ENCODE results near the gene TMX4. TPM values are rescaled to one million over a fixed set of nuclear protein-coding genes. Genes with fewer than 3 reads are reported as not detected.

Gene TMX4
- polyA plus RNA-seq, 1 donor (not counting 4 experiments of a cell fraction or from before 2014, with no cell fraction given), result 5.9 TPM

- FAIRE-seq (no peak), DNase-seq (ENCODE audit: low read depth, low spot score) (no peak)
- no peaks in the 10 kb centered on the region for H3K4me1 ChIP-seq (ENCODE audit: control insufficient read depth, extremely low read depth, insufficient read depth, low read length)
- no peak overlapping the region for H3K9ac ChIP-seq (ENCODE audit: control insufficient read depth, extremely low read depth, insufficient read depth, low read length)
- no peak overlapping the region for H3K27ac ChIP-seq (ENCODE audit: control insufficient read depth, insufficient read depth, low read length)
- no peaks in the 10 kb centered on the region for H3K9me3 ChIP-seq (ENCODE audit: control insufficient read depth, low read depth, low read length)
- dilution Hi-C loops (cut with MboI; ENCODE audit: extremely low pct_ligation_motif_present, low sequenced_read_pairs), result no loop called here
- no peak overlapping the region for H2AFZ ChIP-seq (ENCODE audit: control insufficient read depth, low read length)
- H3K4me2 ChIP-seq (ENCODE audit: control insufficient read depth, extremely low read depth, insufficient read depth, low read depth, low read length), result no peak overlapping the region
- H3K79me2 ChIP-seq (ENCODE audit: control insufficient read depth, insufficient read depth, low read length), result no peaks in the 10 kb centered on the region
- H3K9me1 ChIP-seq (ENCODE audit: control insufficient read depth, extremely low read depth, insufficient read depth, low read length), result no peaks in the 10 kb centered on the region
- no peak overlapping the region for H3K4me3 ChIP-seq (ENCODE audit: control insufficient read depth in 2 of 3, extremely low read depth in 1 of 3, insufficient read depth in 2 of 3, low read depth in 1 of 3, low read length in 3 of 3)
- H4K20me1 ChIP-seq (ENCODE audit: control insufficient read depth, extremely low read depth, insufficient read depth, low read length), result no peaks in the 10 kb centered on the region
- TF ChIP-seq EZH2 (IDR thresholded peaks at IDR 0.05; ENCODE audit: low read length) (no peak), CTCF (optimal IDR thresholded peaks at IDR 0.05 in 1 of 3, IDR thresholded peaks at IDR 0.05 in 1 of 3, conservative IDR thresholded peaks at IDR 0.05 in 1 of 3; ENCODE audit: extremely low read depth in 1 of 3, insufficient read depth in 2 of 3, low read length in 3 of 3) (no peak)
- no peaks in the 10 kb centered on the region for H3K27me3 ChIP-seq (ENCODE audit: control insufficient read depth, extremely low read depth, insufficient read depth, low read length)
- H3K36me3 ChIP-seq (ENCODE audit: control insufficient read depth in 2 of 2, extremely low read depth in 1 of 2, insufficient read depth in 2 of 2, low read length in 2 of 2), result no peaks in the 10 kb centered on the region
Observed at GRCh38 chr20:8055096-8055495, 35.5 kb upstream of the TMX4 start.

- Histone ChIP-seq H3K4me3 (ENCODE audit: control insufficient read depth in 2 of 3, extremely low read depth in 1 of 3, insufficient read depth in 2 of 3, low read depth in 1 of 3, low read length in 3 of 3) (no peak overlapping the region), H3K79me2 (ENCODE audit: control insufficient read depth, insufficient read depth, low read length) (no peaks in the 10 kb centered on the region), H3K4me2 (ENCODE audit: control insufficient read depth, extremely low read depth, insufficient read depth, low read depth, low read length) (no peak overlapping the region), H3K9ac (ENCODE audit: control insufficient read depth, extremely low read depth, insufficient read depth, low read length) (no peak overlapping the region), H3K9me3 (ENCODE audit: control insufficient read depth, low read depth, low read length) (no peaks in the 10 kb centered on the region), H3K9me1 (ENCODE audit: control insufficient read depth, extremely low read depth, insufficient read depth, low read length) (no peaks in the 10 kb centered on the region), H3K36me3 (ENCODE audit: control insufficient read depth in 2 of 2, extremely low read depth in 1 of 2, insufficient read depth in 2 of 2, low read length in 2 of 2) (no peaks in the 10 kb centered on the region), H3K27me3 (ENCODE audit: control insufficient read depth, extremely low read depth, insufficient read depth, low read length) (no peaks in the 10 kb centered on the region), H3K4me1 (ENCODE audit: control insufficient read depth, extremely low read depth, insufficient read depth, low read length) (no peaks in the 10 kb centered on the region), H4K20me1 (ENCODE audit: control insufficient read depth, extremely low read depth, insufficient read depth, low read length) (no peaks in the 10 kb centered on the region), H3K27ac (ENCODE audit: control insufficient read depth, insufficient read depth, low read length) (no peak overlapping the region), H2AFZ (ENCODE audit: control insufficient read depth, low read length) (no peak overlapping the region)
- FAIRE-seq (no peak), DNase-seq (ENCODE audit: low read depth, low spot score) (no peak)
- dilution Hi-C loops (cut with MboI; ENCODE audit: extremely low pct_ligation_motif_present, low sequenced_read_pairs), result no loop called here
- TF ChIP-seq EZH2 (IDR thresholded peaks at IDR 0.05; ENCODE audit: low read length), result no peak
- no peak for TF ChIP-seq CTCF (optimal IDR thresholded peaks at IDR 0.05 in 1 of 3, IDR thresholded peaks at IDR 0.05 in 1 of 3, conservative IDR thresholded peaks at IDR 0.05 in 1 of 3; ENCODE audit: extremely low read depth in 1 of 3, insufficient read depth in 2 of 3, low read length in 3 of 3)
Observed at GRCh38 chr20:8050157-8050837, 30.7 kb upstream of the TMX4 start.

Data from keratinocyte (primary cell).